Smooth muscle cell (in vitro differentiated cells): ENCODE results near the gene SSBP1. TPM values are rescaled to one million over a fixed set of nuclear protein-coding genes. Genes with fewer than 3 reads are reported as not detected.

Source experiments
- DNase-seq: peaks from one replicate; lab custom pipeline; 2025; ENCODE audit not compliant: unreplicated experiment; lab: John Stamatoyannopoulos, UW
- H2AFZ ChIP-seq: fragments of 200-600 bp; sonication (generic); 2 replicates; pipeline ENCODE4 v1.6.0; 2016; ENCODE audit warnings: antibody characterized with exemption, low read depth, mild to moderate bottlenecking
- H3F3A ChIP-seq: fragments of 200-600 bp; sonication (generic); 2 replicates; pipeline ENCODE4 v1.6.0; 2017; ENCODE audit warnings: antibody characterized with exemption, low read depth
- H3K27ac ChIP-seq: fragments of 200-600 bp; sonication (generic); 2 replicates; pipeline ENCODE4 v1.5.1; 2016; ENCODE audit warnings: low read depth, mild to moderate bottlenecking
- H3K27me3 ChIP-seq: fragments of 200-600 bp; sonication (generic); 2 replicates; pipeline ENCODE4 v1.6.1; 2016; ENCODE audit warnings: low read depth, mild to moderate bottlenecking
- H3K36me3 ChIP-seq: fragments of 200-600 bp; sonication (generic); 2 replicates; pipeline ENCODE4 v1.5.1; 2016; ENCODE audit warnings: low read depth
- H3K4me1 ChIP-seq: fragments of 200-600 bp; sonication (generic); 2 replicates; pipeline ENCODE4 v1.5.1; 2016; ENCODE audit warnings: low read depth
- H3K4me2 ChIP-seq: fragments of 200-600 bp; sonication (generic); 2 replicates; pipeline ENCODE4 v1.6.0; 2016; ENCODE audit warnings: mild to moderate bottlenecking
- H3K4me3 ChIP-seq: fragments of 200-600 bp; sonication (generic); 2 replicates; pipeline ENCODE4 v1.5.1; 2016; ENCODE audit warnings: mild to moderate bottlenecking
- H3K79me2 ChIP-seq: fragments of 200-600 bp; sonication (generic); 2 replicates; pipeline ENCODE4 v1.6.0; 2016; ENCODE audit warnings: low read depth, mild to moderate bottlenecking
- H3K9ac ChIP-seq: fragments of 200-600 bp; sonication (generic); 2 replicates; pipeline ENCODE4 v1.6.0; 2016; ENCODE audit warnings: low read depth
- H3K9me3 ChIP-seq: fragments of 200-600 bp; sonication (generic); replicated peaks from 2 replicates; pipeline ENCODE4 v1.5.1; 2016; ENCODE audit warnings: low read depth
- H4K20me1 ChIP-seq: fragments of 200-600 bp; sonication (generic); 2 replicates; pipeline ENCODE4 v1.6.0; 2016; ENCODE audit warnings: low read depth
- WGBS: methylation state at CpG from one replicate; pipeline ENCODE4 v1.1.7; 2016; ENCODE audit warnings: low lambda C conversion rate; 5-methylcytosine and 5-hydroxymethylcytosine counted together
- polyA plus RNA-seq: library from polyadenylated mRNA; unstranded; fragments of >200 nt; fragmentation: Nextera tagmentation; extraction: Ambion mirVana; gene quantifications from 2 replicates; pipeline ENCODE4 v1.2.1, GENCODE V29; 2016
- total RNA-seq: library from RNA; depleted of rRNA; stranded (reverse); fragments of >200 nt; gene quantifications from 2 replicates; pipeline ENCODE4 v1.2.3, GENCODE V29; 2014
- TF ChIP-seq, protein P1 (sequence below): fragments of 200-600 bp; sonication (generic); IDR thresholded peaks from 2 replicates; pipeline ENCODE4 v1.5.1; 2017; ENCODE audit warnings: borderline replicate concordance, mild to moderate bottlenecking, antibody characterized with exemption; ENCODE audit not compliant: insufficient read depth, poor library complexity, severe bottlenecking

Gene SSBP1
- total and polyA plus RNA-seq, 2 experiments from 2014 or later, result 202 to 255 TPM

DNA sequence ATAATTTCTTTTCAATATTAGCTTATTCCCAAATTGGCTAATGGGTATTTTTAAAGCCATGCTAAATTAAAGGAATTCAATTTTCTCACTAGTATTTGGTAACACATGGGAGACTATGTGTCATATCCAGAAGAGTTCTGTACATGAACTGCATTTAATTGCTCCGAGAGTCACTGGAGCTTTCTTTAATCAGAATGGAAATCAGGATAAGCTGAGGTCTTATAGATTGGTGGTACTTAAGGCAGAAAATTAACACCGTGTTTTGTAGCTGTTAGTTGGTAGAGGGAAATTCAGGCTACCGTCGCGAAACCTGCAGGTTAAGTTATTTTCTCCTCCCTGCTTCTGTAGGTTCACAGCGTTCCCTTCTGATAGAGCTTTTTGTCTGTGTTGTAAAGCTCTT is 29.8 kb upstream of the SSBP1 start, which contains the start of gene WEE2:
Gene WEE2, plus strand, starts transcription at position 3 of the 400 bp plus-strand sequence. CDS start 406 bp downstream, outside the sequence.
- Histone ChIP-seq H3K4me1 (peaks cover 15% of the 10 kb centered on the region), H4K20me1 (no peaks in the 10 kb centered on the region), H3K27me3 (no peaks in the 10 kb centered on the region), H3K4me2 (no peak within 1 kb of the TSS), H3K9me3 (no peaks in the 10 kb centered on the region), H3K27ac (no peak within 1 kb of the TSS), H3K79me2 (no peaks in the 10 kb centered on the region), H3K9ac (no peak within 1 kb of the TSS), H2AFZ (no peak within 1 kb of the TSS), H3F3A (no peaks in the 10 kb centered on the region), H3K4me3 (no peak within 1 kb of the TSS), H3K36me3 (no peaks in the 10 kb centered on the region)
- TF ChIP-seq, protein P1, sequence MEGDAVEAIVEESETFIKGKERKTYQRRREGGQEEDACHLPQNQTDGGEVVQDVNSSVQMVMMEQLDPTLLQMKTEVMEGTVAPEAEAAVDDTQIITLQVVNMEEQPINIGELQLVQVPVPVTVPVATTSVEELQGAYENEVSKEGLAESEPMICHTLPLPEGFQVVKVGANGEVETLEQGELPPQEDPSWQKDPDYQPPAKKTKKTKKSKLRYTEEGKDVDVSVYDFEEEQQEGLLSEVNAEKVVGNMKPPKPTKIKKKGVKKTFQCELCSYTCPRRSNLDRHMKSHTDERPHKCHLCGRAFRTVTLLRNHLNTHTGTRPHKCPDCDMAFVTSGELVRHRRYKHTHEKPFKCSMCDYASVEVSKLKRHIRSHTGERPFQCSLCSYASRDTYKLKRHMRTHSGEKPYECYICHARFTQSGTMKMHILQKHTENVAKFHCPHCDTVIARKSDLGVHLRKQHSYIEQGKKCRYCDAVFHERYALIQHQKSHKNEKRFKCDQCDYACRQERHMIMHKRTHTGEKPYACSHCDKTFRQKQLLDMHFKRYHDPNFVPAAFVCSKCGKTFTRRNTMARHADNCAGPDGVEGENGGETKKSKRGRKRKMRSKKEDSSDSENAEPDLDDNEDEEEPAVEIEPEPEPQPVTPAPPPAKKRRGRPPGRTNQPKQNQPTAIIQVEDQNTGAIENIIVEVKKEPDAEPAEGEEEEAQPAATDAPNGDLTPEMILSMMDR, result no peak
- no peak for DNase-seq
- WGBS, result 90% methylated on average over 6 of the region's 6 CpGs

DNA sequence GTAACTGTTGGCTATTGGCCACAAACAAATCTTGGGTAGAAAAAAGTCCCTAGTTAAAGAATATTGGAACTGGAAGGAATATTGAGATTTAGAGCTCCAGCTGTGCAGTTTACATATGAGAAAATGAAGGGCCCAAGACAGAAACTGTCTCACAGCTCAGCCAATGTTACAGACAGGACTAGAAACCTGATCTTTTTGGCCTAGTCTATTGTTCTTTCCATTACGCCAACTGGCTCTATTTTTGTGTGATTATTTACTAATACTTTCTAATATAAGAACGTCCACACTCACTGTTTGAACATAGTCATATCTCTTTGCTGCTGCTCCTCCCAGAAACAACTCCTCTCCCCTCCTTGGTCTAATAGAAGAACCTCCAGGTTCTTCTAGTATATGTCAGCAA is 28.8 kb upstream of the SSBP1 start:
- Histone ChIP-seq H4K20me1 (no peaks in the 10 kb centered on the region), H3K9ac (no peak overlapping the region)
- WGBS, result 86% methylated on average over 2 of the region's 2 CpGs

DNA sequence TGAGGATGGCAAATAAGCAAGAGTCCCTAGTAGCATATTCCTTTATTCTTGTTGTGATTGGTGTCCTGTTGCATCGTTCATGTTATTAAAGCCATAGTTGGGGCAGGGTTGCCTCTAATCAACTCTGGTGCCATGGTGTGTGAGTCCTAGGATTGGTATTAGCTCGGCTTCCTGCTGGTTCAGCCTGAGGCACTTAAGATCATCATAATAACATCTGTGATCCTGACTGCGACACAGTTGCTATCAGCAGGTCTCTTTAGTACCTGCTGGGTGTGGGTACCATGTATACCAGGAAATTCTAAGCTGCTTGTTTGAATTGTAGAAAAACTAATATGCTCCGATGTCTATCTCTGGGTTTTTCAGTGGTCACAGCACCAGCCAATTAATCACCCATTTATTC is 28.4 kb upstream of the SSBP1 start:
- no peaks in the 10 kb centered on the region for H4K20me1 ChIP-seq
- H3K4me2 ChIP-seq, result no peak overlapping the region
- H3F3A ChIP-seq, result no peaks in the 10 kb centered on the region
- DNase-seq, result no peak
- no peak overlapping the region for H3K9ac ChIP-seq
- H2AFZ ChIP-seq, result no peak overlapping the region
- TF ChIP-seq, protein P1, result no peak
- no peak overlapping the region for H3K4me3 ChIP-seq
- no peaks in the 10 kb centered on the region for H3K36me3 ChIP-seq
- H3K4me1 ChIP-seq, result peaks cover 6% of the 10 kb centered on the region
- H3K79me2 ChIP-seq, result no peaks in the 10 kb centered on the region
- WGBS, result 88% methylated on average over 4 of the region's 4 CpGs
- no peaks in the 10 kb centered on the region for H3K27me3 ChIP-seq
- H3K27ac ChIP-seq, result no peak overlapping the region
- H3K9me3 ChIP-seq, result no peaks in the 10 kb centered on the region

More for the DNA sequence above, 28.8 kb upstream of the SSBP1 start:
- TF ChIP-seq, protein P1, result no peak
- no peak for DNase-seq
- H2AFZ ChIP-seq, result no peak overlapping the region
- H3K36me3 ChIP-seq, result no peaks in the 10 kb centered on the region
- no peaks in the 10 kb centered on the region for H3K27me3 ChIP-seq
- H3F3A ChIP-seq, result no peaks in the 10 kb centered on the region
- H3K4me2 ChIP-seq, result no peak overlapping the region
- peaks cover 10% of the 10 kb centered on the region for H3K4me1 ChIP-seq
- no peaks in the 10 kb centered on the region for H3K79me2 ChIP-seq
- no peak overlapping the region for H3K27ac ChIP-seq
- H3K9me3 ChIP-seq, result no peaks in the 10 kb centered on the region
- H3K4me3 ChIP-seq, result no peak overlapping the region

DNA sequence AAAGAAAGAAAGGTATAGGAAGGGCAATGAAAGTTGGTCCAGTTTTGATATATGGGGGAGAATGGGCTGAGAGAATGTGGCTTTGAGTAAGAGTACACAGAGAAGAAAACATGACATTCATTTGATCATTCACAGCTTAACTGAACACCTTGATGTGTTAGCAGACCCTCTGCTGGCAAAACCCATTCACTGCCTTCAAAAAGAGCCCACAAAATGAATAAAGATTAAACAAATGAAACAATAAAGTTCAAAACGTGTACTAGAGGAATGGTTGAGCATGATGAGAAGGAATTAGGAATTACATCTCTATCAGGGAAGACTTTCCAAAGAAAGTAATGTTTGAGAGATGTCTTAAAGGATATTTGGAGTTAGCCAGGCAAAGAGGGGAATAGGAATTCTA is 27.9 kb upstream of the SSBP1 start:
- TF ChIP-seq, protein P1, result no peak
- H2AFZ ChIP-seq, result no peak overlapping the region
- no peak overlapping the region for H3K4me3 ChIP-seq
- H3K27me3 ChIP-seq, result no peaks in the 10 kb centered on the region
- no peak overlapping the region for H3K4me2 ChIP-seq
- H3K79me2 ChIP-seq, result no peaks in the 10 kb centered on the region
- WGBS, result 63% methylated on average over 1 of the region's 1 CpG
- H3K9ac ChIP-seq, result no peak overlapping the region
- H3K36me3 ChIP-seq, result no peaks in the 10 kb centered on the region
- H3F3A ChIP-seq, result no peaks in the 10 kb centered on the region
- H3K9me3 ChIP-seq, result no peaks in the 10 kb centered on the region
- H3K27ac ChIP-seq, result no peak overlapping the region
- H3K4me1 ChIP-seq, result peaks cover under 1% of the 10 kb centered on the region
- DNase-seq, result no peak
- no peaks in the 10 kb centered on the region for H4K20me1 ChIP-seq
